Measurements from ENCODE around the gene CADM1.

CADM1 gene

GRCh38 chr11:115244758-115245157, 259.5 kb downstream of the CADM1 start:
- DNase-seq (ENCODE audit: low read depth): no peak

- no peak for DNase-seq (ENCODE audit: low read depth)
These were observed 259.9 kb downstream of the CADM1 start for GRCh38 chr11:115244296-115244695.

GRCh38 chr11:115242982-115243381, 261.2 kb downstream of the CADM1 start:
- DNase-seq (ENCODE audit: low read depth): no peak

- DNase-seq (ENCODE audit: low read depth): no peak
These were observed 262.3 kb downstream of the CADM1 start for GRCh38 chr11:115241899-115242298.

GRCh38 chr11:115238791-115239190, 265.4 kb downstream of the CADM1 start:
- DNase-seq (ENCODE audit: low read depth): no peak

- DNase-seq (ENCODE audit: low read depth): no peak
These were observed 266.1 kb downstream of the CADM1 start for GRCh38 chr11:115238086-115238485.

GRCh38 chr11:115237578-115237977, 266.6 kb downstream of the CADM1 start:
- no peak for DNase-seq (ENCODE audit: low read depth)

- no peak for DNase-seq (ENCODE audit: low read depth)
These were observed 269.4 kb downstream of the CADM1 start for GRCh38 chr11:115234794-115235193.

- peak; percentile 63 for DNase-seq (ENCODE audit: low read depth)
These were observed 277.7 kb downstream of the CADM1 start for GRCh38 chr11:115226556-115226955.

GRCh38 chr11:115224551-115224950, 279.7 kb downstream of the CADM1 start:
- DNase-seq (ENCODE audit: low read depth): no peak

GRCh38 chr11:115222863-115223530, 281.2 kb downstream of the CADM1 start:
- DNase-seq (ENCODE audit: low read depth): no peak

- DNase-seq (ENCODE audit: low read depth): peak; percentile 52
These were observed 281.9 kb downstream of the CADM1 start for GRCh38 chr11:115222218-115222862.

GRCh38 chr11:115221461-115222069, 282.6 kb downstream of the CADM1 start:
- no peak for DNase-seq (ENCODE audit: low read depth)

- no peak for DNase-seq (ENCODE audit: low read depth)
These were observed 283.3 kb downstream of the CADM1 start for GRCh38 chr11:115220911-115221310.

GRCh38 chr11:115220423-115220822, 283.8 kb downstream of the CADM1 start:
- DNase-seq (ENCODE audit: low read depth): no peak

- no peak for DNase-seq (ENCODE audit: low read depth)
These were observed 284.8 kb downstream of the CADM1 start for GRCh38 chr11:115219376-115219775.

GRCh38 chr11:115217726-115218311, 286.4 kb downstream of the CADM1 start:
- DNase-seq (ENCODE audit: low read depth): no peak

- DNase-seq (ENCODE audit: low read depth): no peak
These were observed 288.3 kb downstream of the CADM1 start for GRCh38 chr11:115215694-115216617.

GRCh38 chr11:115214644-115215234, 289.5 kb downstream of the CADM1 start:
- DNase-seq (ENCODE audit: low read depth): no peak

- DNase-seq (ENCODE audit: low read depth): no peak
These were observed 291.2 kb downstream of the CADM1 start for GRCh38 chr11:115213007-115213406.

GRCh38 chr11:115208808-115209259, 295.4 kb downstream of the CADM1 start:
- no peak for DNase-seq (ENCODE audit: low read depth)

Measured in fibroblast of gingiva (primary cell).